Left lung (tissue), 10 donors: Measurements from ENCODE around the gene PIK3R4. TPM values are rescaled to one million over a fixed set of nuclear protein-coding genes. Genes with fewer than 3 reads are reported as not detected.

ENCODE experiments used
- ATAC-seq: fragments of 200-7000 bp; cut with Tn5 transposase; one replicate; pipeline ENCODE4 v1.9.1; 2020; ENCODE audit warnings: moderate library complexity
- DNase-seq, 4 donors: peaks; one replicate each; pipeline ENCODE4 v3.0.0-alpha.2; 2013 to 2020
- H3K27ac ChIP-seq, 2 donors: fragments of 200-600 bp; sonication (generic) in 1 of 2; one replicate each; pipeline versions ENCODE4 v1.5.0 to v1.8.0; 2020 to 2021
- H3K27me3 ChIP-seq, 2 donors: fragments of 200-600 bp; sonication (generic) in 1 of 2; one replicate each; pipeline versions ENCODE4 v1.5.0 to v1.8.0; 2020 to 2021
- H3K36me3 ChIP-seq, 2 donors: fragments of 200-600 bp; sonication (generic) in 1 of 2; one replicate each; pipeline versions ENCODE4 v1.5.0 to v1.8.0; 2020 to 2021
- H3K4me1 ChIP-seq, 2 donors: fragments of 200-600 bp; one replicate each; pipeline ENCODE4 v1.8.0; 2021
- H3K4me3 ChIP-seq, 2 donors: fragments of 200-600 bp; sonication (generic) in 1 of 2; one replicate each; pipeline versions ENCODE4 v1.5.0 to v1.8.0; 2020 to 2021; ENCODE audit warnings: mild to moderate bottlenecking in 1 of 2
- H3K9me3 ChIP-seq, 2 donors: fragments of 200-600 bp; sonication (generic) in 1 of 2; one replicate each; pipeline versions ENCODE4 v1.5.0 to v1.8.0; 2020 to 2021
- intact Hi-C, 2 donors: fragments of 100-400 bp; cut with DNase I; formaldehyde crosslinking; loops; one replicate each; pipeline versions ENCODE4 v1.11.2 to v1.14.2; 2022
- polyA plus RNA-seq, 6 donors: library from polyadenylated mRNA; unstranded; fragments of 120-200 nt; gene quantifications; one replicate each; pipeline ENCODE4 v1.2.1, GENCODE V29; 2013; ENCODE audit not compliant: insufficient read length in 6 of 6
- total RNA-seq, 2 donors: library from RNA; stranded (reverse); fragmentation: NEBNext Ultra II Directional; extraction: Animal tissue kit (Norgen Biotek cat#: 25700); gene quantifications; one replicate each; pipeline ENCODE4 v1.2.1, GENCODE V29; 2021
- TF ChIP-seq, protein P1 (sequence below), 2 donors: fragments of 200-600 bp; sonication (generic) in 1 of 2; IDR thresholded peaks; one replicate each; pipeline versions ENCODE4 v1.5.0 to v1.8.0; 2021; ENCODE audit warnings: antibody characterized with exemption in 2 of 2
- donor health status: DM: no; HTN: yes; CAD: no.
- donor health status: DM: no; HTN: no; CAD: no.

The PIK3R4 gene
- total and polyA plus RNA-seq, 8 donors = 24.8 to 58.3 (median 46.0) TPM

DNA sequence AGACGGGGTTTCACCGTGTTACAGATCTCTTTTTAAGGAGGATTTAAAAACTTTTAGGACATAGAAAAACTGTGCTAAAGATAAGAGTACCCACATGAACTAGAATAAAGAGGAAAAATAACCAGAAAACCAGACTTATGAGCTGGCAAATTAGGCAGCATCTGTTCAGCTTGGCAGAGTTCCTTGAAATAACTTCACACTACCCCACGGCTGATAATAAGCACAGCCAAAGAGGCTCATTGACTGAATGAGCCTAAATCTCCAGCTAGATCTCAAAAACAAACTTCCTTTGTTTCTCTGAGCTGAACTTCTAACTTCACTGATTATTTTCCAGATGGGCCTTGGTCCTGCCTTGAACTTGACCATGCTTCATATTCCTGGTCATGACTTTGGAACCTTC lies 26.7 kb upstream of the PIK3R4 start:
- ATAC-seq = no peak
- Histone ChIP-seq H3K27me3 (no peaks in the 10 kb centered on the region), H3K9me3 (no peaks in the 10 kb centered on the region), H3K4me3 (no peak overlapping the region), H3K36me3 (no peaks in the 10 kb centered on the region), H3K27ac (no peak overlapping the region), H3K4me1 (no peaks in the 10 kb centered on the region)
- intact Hi-C loops = no loop called here
- no peak for DNase-seq
- TF ChIP-seq, protein P1, sequence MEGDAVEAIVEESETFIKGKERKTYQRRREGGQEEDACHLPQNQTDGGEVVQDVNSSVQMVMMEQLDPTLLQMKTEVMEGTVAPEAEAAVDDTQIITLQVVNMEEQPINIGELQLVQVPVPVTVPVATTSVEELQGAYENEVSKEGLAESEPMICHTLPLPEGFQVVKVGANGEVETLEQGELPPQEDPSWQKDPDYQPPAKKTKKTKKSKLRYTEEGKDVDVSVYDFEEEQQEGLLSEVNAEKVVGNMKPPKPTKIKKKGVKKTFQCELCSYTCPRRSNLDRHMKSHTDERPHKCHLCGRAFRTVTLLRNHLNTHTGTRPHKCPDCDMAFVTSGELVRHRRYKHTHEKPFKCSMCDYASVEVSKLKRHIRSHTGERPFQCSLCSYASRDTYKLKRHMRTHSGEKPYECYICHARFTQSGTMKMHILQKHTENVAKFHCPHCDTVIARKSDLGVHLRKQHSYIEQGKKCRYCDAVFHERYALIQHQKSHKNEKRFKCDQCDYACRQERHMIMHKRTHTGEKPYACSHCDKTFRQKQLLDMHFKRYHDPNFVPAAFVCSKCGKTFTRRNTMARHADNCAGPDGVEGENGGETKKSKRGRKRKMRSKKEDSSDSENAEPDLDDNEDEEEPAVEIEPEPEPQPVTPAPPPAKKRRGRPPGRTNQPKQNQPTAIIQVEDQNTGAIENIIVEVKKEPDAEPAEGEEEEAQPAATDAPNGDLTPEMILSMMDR (IDR thresholded peaks at IDR 0.05) = no peak

DNA sequence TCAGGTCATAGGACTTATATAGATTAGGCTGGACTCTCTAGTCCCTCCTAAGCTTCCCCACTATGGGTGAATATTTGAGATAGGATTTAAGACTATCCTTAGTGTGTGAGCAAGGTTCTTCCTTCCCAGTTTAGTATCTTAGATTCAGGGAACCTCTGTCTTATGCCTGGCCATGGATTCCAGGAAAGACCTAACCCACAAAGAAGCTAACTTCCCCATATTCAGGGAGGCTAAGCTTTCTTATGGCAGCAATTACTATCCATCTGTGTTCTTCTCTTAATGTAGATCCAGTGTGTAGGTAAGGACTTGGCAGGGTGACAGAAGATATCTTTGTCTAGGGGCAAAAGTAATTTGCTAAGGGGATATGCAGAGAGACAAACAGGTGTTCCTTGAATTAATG lies 25.5 kb upstream of the PIK3R4 start:
- no peak overlapping the region for H3K4me3 ChIP-seq

DNA sequence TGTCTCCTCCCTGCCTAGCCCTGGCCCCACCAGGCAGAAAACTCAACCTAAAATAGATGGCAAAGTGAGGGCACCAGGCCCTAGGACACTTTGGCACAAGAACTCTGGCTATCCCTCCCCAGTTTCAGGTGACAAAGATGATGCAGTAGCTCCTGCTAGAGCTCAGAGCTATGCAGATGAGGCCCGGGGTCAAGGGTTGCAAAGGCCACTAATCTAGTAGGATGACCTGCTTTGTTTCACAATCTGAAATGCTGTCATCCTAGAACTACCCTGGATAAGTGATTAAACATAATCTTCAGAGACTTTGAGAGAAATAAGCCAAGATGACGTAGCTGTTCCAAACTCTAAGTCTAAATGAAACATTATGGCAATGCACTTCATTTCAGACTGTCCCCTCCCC lies 24.0 kb upstream of the PIK3R4 start:
- H3K27me3 ChIP-seq = no peaks in the 10 kb centered on the region
- H3K9me3 ChIP-seq = no peaks in the 10 kb centered on the region
- H3K36me3 ChIP-seq = no peaks in the 10 kb centered on the region
- intact Hi-C loops = no loop called here
- no peak for DNase-seq
- TF ChIP-seq, protein P1 (IDR thresholded peaks at IDR 0.05) = no peak
- H3K4me1 ChIP-seq = no peaks in the 10 kb centered on the region
- no peak overlapping the region for H3K27ac ChIP-seq
- no peak for ATAC-seq
- no peak overlapping the region for H3K4me3 ChIP-seq

More for the DNA sequence above, 25.5 kb upstream of the PIK3R4 start:
- Histone ChIP-seq H3K9me3 (no peaks in the 10 kb centered on the region), H3K27ac (no peak overlapping the region), H3K4me1 (no peaks in the 10 kb centered on the region), H3K36me3 (no peaks in the 10 kb centered on the region), H3K27me3 (no peaks in the 10 kb centered on the region)
- no peak for ATAC-seq
- no peak for DNase-seq
- intact Hi-C loops = no loop called here
- TF ChIP-seq, protein P1 (IDR thresholded peaks at IDR 0.05) = no peak

DNA sequence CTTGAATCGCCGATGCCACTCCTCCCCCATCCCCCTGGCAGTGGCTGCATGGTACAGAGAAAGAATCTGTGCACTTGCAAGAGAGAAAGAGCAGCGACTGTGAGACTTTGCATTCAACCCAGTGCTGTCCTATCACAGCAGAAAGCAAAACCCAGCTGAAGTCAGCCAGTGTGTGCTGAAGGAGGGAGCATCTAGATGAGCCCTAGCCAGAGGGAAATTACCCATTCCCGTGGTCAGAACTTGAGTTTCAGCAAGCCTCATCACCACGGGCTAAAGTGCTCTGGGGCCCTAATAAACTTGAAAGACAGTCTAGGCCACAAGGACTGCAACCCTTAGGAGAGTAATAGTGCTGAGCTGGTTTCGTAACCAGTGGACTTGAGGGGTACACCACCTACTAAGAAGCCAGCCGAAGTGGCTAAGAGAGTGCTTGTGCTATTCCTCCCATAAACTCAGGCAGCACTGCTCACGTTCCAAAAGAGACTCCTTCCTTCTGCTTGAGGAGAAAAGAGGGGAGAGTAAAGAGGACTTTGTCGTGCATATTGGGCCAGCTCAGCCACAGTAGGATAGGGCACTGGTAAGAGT lies 15.2 kb upstream of the PIK3R4 start:
- H3K4me1 ChIP-seq = no peaks in the 10 kb centered on the region
- no peaks in the 10 kb centered on the region for H3K27me3 ChIP-seq
- intact Hi-C loops = no loop called here
- DNase-seq (no peak), ATAC-seq (peak; percentile 66)
- H3K27ac ChIP-seq = no peak overlapping the region
- H3K4me3 ChIP-seq = no peak overlapping the region
- no peaks in the 10 kb centered on the region for H3K36me3 ChIP-seq
- TF ChIP-seq, protein P1 (IDR thresholded peaks at IDR 0.05) = no peak
- no peaks in the 10 kb centered on the region for H3K9me3 ChIP-seq

DNA sequence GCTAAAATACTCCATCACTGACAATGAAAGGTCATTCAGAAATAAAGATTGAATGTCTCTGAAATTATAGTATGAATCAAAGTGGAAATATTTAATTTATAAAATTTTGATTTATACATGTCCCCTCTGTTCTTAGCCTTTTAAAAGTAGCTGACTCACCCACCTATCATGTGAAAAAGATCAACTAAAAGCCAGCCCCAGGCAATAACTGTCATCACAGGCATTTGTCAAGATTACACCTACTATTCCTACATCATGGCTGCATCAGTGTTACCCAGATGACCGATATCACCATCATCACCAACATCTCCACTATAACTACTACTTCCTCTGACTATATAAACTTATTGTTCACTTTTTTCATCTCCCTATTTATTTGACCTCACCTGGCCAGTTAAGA lies 14.3 kb upstream of the PIK3R4 start:
- Histone ChIP-seq H3K9me3 (no peaks in the 10 kb centered on the region), H3K36me3 (no peaks in the 10 kb centered on the region), H3K27ac (no peak overlapping the region), H3K27me3 (no peaks in the 10 kb centered on the region), H3K4me1 (no peaks in the 10 kb centered on the region), H3K4me3 (no peak overlapping the region)
- no peak for DNase-seq
- no peak for ATAC-seq
- TF ChIP-seq, protein P1 (IDR thresholded peaks at IDR 0.05) = no peak
- intact Hi-C loops = no loop called here
